ENCODE measurements around the gene CREB3L4.

GRCh38 chr1:153945131-153945794 is 22.4 kb upstream of the CREB3L4 start:
- no peak for TF ChIP-seq CTCF (conservative IDR thresholded peaks at IDR 0.05; ENCODE audit: low read depth, low read length)
- TF ChIP-seq POLR2A (IDR thresholded peaks at IDR 0.05; ENCODE audit: low read depth, low read length) = no peak
- TF ChIP-seq FOS (IDR thresholded peaks at IDR 0.05; ENCODE audit: low read depth, low read length) = no peak
- TF ChIP-seq MAZ (IDR thresholded peaks at IDR 0.05; ENCODE audit: borderline replicate concordance, low read depth, low read length) = no peak
- no peak for TF ChIP-seq RFX5 (IDR thresholded peaks at IDR 0.05; ENCODE audit: low read depth, low read length)
- TF ChIP-seq RCOR1 (IDR thresholded peaks at IDR 0.05; ENCODE audit: insufficient replicate concordance, low read length) = no peak
- TF ChIP-seq MXI1 (IDR thresholded peaks at IDR 0.05; ENCODE audit: borderline replicate concordance, low read depth, low read length) = no peak
- no peak for TF ChIP-seq NFE2L2 (IDR thresholded peaks at IDR 0.05; ENCODE audit: low read depth, low read length)
- TF ChIP-seq USF2 (IDR thresholded peaks at IDR 0.05; ENCODE audit: low read depth, low read length) = no peak
- no peak for TF ChIP-seq RAD21 (IDR thresholded peaks at IDR 0.05; ENCODE audit: low read length)
